ENCODE data around the gene SMAD6. TPM values are rescaled to one million over a fixed set of nuclear protein-coding genes. Genes with fewer than 3 reads are reported as not detected.

Gene SMAD6
- total RNA-seq, 2 donors from 2014 or later, result 17.4 to 18.4 TPM

DNA sequence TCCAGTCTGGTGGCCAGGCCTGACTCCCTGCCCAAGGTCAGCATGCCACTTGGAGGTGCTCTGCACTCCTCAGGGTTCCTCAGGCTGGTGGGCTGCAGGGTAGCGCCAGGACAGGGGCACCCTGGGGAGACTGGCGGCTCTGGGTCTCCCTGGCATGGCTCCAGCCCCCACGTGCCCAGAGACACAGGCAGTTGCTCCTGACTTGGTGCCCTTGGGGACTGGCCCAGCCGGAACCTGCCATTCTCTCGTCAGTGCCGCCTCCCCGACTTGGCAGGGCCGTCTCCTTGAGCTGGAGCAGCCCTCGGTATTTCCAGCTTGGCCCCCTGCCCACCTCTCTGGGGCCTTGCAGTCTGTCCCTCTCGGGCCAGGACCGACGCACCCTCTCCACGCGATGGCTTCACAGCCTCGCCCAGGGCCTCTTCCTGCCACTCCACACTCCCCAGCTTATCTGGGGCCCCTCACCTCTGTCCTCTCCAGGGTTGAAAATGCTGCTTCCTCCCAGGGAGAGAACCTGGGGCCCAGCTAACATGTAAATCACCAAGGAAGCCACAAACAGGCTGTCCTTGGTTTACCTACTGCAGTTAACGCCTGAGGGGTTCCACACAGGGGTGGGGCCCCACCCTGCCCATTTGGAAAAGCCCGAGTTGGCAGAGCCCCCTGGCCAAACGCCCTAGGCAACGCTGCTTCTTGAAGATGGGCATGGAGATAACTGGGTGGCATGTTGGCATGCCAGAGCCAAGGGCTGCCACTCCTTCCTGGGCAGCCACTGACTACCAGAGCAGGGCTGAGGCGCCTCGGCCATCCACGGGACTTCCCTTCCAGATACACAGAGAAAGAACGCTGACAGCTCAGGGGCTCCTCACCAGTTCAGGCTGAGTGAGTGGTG is 61.4 kb downstream of the SMAD6 start:
- intact Hi-C loops (cut with DNase I), result no loop called here
- DNase-seq (ENCODE audit: low spot score), result peak; percentile 90

GRCh38 chr15:66764072-66764786 is 62.2 kb downstream of the SMAD6 start:
- intact Hi-C loops (cut with DNase I), result no loop called here
- no peak for DNase-seq (ENCODE audit: low spot score)

DNA sequence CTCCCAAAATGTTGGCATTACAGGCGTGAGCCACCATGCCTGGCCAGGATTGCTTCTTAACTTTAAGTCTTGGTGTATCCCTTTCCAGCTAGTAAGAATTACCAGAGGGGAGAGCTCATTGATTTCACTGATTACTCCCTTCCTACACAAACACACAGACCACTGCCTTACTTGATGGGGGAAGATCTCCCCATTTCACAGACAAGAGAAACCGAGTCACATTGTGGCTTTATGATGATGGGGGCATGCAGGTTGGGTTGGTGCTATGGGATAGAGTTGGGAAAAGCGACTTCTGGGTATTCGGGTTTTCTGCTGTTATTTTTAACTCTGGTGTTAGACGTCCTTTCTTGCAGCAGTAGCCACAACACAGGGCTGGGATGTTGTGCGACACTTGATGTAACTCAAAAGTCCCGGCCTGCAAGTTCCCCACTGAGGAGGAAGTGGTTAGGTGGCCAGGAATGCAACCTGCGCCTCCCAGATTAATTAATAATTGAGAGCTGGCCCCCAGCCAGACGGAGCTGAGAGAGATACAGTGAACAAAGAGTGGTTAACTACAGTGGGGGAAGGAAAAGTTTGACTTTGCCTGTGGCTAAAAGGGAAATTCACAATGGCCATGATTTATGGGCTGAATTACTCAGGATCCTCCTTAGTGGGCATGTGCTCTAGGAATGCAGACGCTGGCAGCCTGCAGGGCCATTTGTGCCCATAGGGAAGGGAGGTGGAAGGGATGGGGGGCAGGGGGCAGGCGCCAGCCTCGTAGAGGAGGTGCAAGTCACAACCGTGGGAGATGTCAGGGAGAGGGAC is 63.6 kb downstream of the SMAD6 start:
- peak; percentile 78 for DNase-seq (ENCODE audit: low spot score)
- intact Hi-C loops (cut with DNase I), result no loop called here

GRCh38 chr15:66766282-66767230 is 64.5 kb downstream of the SMAD6 start:
- no peak for DNase-seq (ENCODE audit: low spot score)
- intact Hi-C loops (cut with DNase I), result no loop called here

- DNase-seq (ENCODE audit: low spot score), result no peak
- intact Hi-C loops (cut with DNase I), result no loop called here
Measured at GRCh38 chr15:66767240-66767659, 65.2 kb downstream of the SMAD6 start.

- no peak for DNase-seq (ENCODE audit: low spot score)
- intact Hi-C loops (cut with DNase I), result no loop called here
Measured at GRCh38 chr15:66768987-66769386, 67.0 kb downstream of the SMAD6 start.

GRCh38 chr15:66770518-66771350 is 68.7 kb downstream of the SMAD6 start:
- no peak for DNase-seq (ENCODE audit: low spot score)
- intact Hi-C loops (cut with DNase I), result loop anchor here in 1 of 2 donors (5.0 kb wide), 3 partner anchors 63 to 148 kb away; no protein-coding TSS in a partner anchor

GRCh38 chr15:66771351-66771650 is 69.3 kb downstream of the SMAD6 start:
- intact Hi-C loops (cut with DNase I), result loop anchor here in 1 of 2 donors (5.0 kb wide), 3 partner anchors 64 to 149 kb away; no protein-coding TSS in a partner anchor
- no peak for DNase-seq (ENCODE audit: low spot score)

DNA sequence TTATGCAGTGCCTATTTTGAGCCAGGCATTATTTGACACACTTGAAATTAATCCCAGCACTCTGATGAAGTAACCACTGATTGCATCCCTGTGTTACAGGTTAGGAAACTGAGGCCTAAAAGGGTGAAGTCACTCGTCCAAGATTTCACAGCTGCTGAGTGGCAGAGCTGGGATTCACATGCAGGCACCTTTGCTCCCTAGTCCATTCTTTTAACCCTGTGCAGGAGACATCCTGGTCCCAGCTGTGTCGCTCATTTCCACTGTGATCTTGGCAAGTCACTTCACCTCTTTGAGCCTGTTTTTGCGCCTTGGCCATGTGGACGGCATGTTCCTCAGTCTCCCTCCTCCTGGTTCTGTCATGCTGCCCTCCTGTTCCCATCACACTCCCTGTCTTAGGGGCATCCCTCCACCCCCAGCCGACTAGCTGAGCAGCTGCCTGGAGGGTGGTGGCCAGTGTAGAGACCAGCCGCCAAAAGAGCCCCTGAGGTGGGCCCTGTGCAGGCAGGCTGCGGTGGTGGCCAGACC is 70.6 kb downstream of the SMAD6 start:
- no peak for DNase-seq (ENCODE audit: low spot score)
- intact Hi-C loops (cut with DNase I), result loop anchor here (1.0 to 5.0 kb wide), 4 partner anchors 16 to 150 kb away; no protein-coding TSS in a partner anchor

DNA sequence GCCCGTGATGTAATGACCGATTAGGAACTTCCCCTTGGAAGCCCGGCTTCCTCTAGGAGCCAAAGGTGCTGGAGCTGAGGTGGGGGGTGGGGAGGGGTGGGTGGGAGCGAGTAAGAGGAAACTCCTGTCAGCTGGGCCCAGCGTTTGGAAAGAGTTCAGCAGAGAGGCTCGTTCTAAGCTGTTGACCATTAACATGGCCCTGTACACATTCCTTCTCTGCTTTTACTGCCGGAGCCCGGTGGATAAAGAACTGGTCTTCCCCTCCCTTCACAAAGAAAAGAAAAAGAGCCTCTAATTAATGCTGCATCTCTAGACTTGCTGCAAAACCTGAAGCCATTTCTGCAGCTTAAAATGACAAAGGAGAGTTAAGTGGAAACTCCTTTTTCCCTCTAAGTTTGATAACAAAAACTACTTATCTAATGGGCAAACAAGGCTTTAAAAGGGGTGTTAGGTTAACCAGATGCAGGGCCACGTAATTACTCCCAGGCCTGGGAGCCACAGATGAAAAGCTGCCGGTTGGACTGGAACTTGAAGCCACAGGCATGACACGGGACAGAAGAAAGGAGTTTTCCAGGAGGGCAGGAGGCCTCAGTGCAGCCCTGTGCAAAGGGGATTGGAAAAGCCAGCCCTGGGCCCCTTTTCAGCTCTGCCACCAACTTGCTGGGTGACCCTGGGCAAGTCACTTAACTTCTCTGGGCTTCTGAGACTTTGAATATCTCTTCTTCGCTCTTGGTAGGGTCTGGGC is 71.3 kb downstream of the SMAD6 start:
- intact Hi-C loops (cut with DNase I), result loop anchor here (1.0 to 5.0 kb wide), 4 partner anchors 17 to 151 kb away; no protein-coding TSS in a partner anchor
- DNase-seq (ENCODE audit: low spot score), result no peak

- intact Hi-C loops (cut with DNase I), result loop anchor here in 1 of 2 donors (5.0 kb wide), 3 partner anchors 67 to 152 kb away; no protein-coding TSS in a partner anchor
- peak; percentile 91 for DNase-seq (ENCODE audit: low spot score)
Measured at GRCh38 chr15:66774001-66774814, 72.2 kb downstream of the SMAD6 start.

DNA sequence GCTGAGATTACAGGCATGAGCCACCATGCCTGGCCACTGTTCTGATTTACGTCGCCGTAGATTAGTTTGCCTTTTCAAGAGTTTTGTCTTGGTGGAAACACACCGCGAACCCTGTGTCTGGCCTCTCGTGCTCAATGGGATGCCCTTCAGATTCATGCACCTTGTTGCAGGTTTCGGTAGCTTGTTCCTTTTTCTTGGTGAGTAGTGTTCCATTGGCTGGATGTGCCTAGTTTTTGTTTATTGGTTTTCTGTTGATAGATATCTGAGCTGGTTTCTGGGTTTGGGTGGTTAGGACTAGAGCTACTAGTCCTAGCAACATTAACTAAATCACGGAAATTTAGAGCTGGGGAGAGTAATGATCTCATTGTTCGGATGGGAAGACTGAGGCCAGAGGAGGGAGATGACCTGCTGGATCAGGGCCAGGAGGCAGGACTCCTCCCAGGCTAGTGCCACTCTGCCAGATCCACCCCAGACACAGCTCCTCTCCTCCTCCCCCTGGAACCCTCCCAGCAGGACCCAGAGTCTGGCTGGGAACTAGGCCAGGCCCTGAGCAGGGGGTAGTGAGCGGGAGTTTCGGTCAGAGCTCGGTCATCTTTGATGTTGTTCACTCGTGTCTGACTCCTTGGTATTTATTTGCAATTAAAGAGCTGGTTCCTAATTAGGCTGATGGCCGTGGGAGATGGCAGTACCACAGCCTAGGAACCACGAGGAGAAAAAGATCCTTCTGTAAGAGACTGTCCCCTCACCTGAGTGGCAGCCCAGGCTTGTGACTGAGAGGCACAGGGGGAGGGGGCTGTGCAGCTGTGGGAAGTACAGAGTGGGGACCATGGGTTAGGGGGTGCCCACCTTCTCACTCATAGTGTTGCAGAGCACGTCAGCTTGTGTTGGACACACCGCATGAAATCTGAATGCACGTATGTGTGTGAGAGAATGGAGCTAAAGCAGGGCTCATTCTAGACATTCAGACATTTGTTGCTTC is 73.4 kb downstream of the SMAD6 start:
- no peak for DNase-seq (ENCODE audit: low spot score)
- intact Hi-C loops (cut with DNase I), result loop anchor here in 1 of 2 donors (5.0 kb wide), 1 partner anchor 77 kb away; no protein-coding TSS in a partner anchor

- DNase-seq (ENCODE audit: low spot score), result peak; percentile 57
- intact Hi-C loops (cut with DNase I), result loop anchor here in 1 of 2 donors (5.0 kb wide), 1 partner anchor 75 kb away; no protein-coding TSS in a partner anchor
Measured at GRCh38 chr15:66777054-66777453, 75.0 kb downstream of the SMAD6 start.

GRCh38 chr15:66777596-66778313 is 75.7 kb downstream of the SMAD6 start:
- peak; percentile 43 for DNase-seq (ENCODE audit: low spot score)
- intact Hi-C loops (cut with DNase I), result loop anchor here in 1 of 2 donors (5.0 kb wide), 1 partner anchor 75 kb away; no protein-coding TSS in a partner anchor

All from posterior vena cava (tissue), 2 donors.